Kidney (tissue), 14 donors: Measurements from ENCODE around the gene FRAT2. TPM values are rescaled to one million over a fixed set of nuclear protein-coding genes. Genes with fewer than 3 reads are reported as not detected.

Experiments used
- DNase-seq, 5 donors: peaks; one replicate each; pipeline ENCODE4 v3.0.0-alpha.2; 2013 to 2020
- FAIRE-seq: peaks from 2 replicates; lab custom pipeline; 2012; peaks lifted over from hg19 to GRCh38; lab: Jason Lieb, UNC
- H3K27ac ChIP-seq, 2 donors: one replicate each; pipeline ENCODE4 v1.7.0; 2013; ENCODE audit warnings: low read depth in 2 of 2, low read length in 2 of 2, inconsistent platforms in 1 of 2
- H3K27me3 ChIP-seq: one replicate; pipeline ENCODE4 v1.7.1; 2013; ENCODE audit warnings: low read length, inconsistent platforms; ENCODE audit not compliant: control insufficient read depth, insufficient read depth
- H3K36me3 ChIP-seq, 3 donors: one replicate each; pipeline versions ENCODE4 v1.7.0 to v1.7.1; 2013; ENCODE audit warnings: low read length in 3 of 3, control low read depth in 1 of 3, inconsistent platforms in 1 of 3; ENCODE audit not compliant: insufficient read depth in 3 of 3, control insufficient read depth in 2 of 3
- H3K4me1 ChIP-seq, 3 donors: one replicate each; pipeline versions ENCODE4 v1.7.0 to v1.7.1; 2013; ENCODE audit warnings: low read length in 3 of 3, inconsistent platforms in 1 of 3, low read depth in 1 of 3; ENCODE audit not compliant: control insufficient read depth in 2 of 3, insufficient read depth in 2 of 3
- H3K4me3 ChIP-seq, 3 donors: one replicate each; pipeline versions ENCODE4 v1.7.0 to v1.8.1; 2013; ENCODE audit warnings: low read length in 3 of 3, control low read depth in 1 of 3, inconsistent platforms in 1 of 3
- H3K9ac ChIP-seq, 3 donors: one replicate each; pipeline versions ENCODE4 v1.7.0 to v1.7.1; 2013; ENCODE audit warnings: low read length in 3 of 3, control low read depth in 1 of 3, inconsistent platforms in 1 of 3
- H3K9me3 ChIP-seq, 3 donors: one replicate each; pipeline versions ENCODE4 v1.7.0 to v1.7.1; 2013; ENCODE audit warnings: low read length in 3 of 3, control low read depth in 1 of 3, inconsistent platforms in 1 of 3; ENCODE audit not compliant: control insufficient read depth in 2 of 3, insufficient read depth in 1 of 3
- CTCF ChIP-seq: IDR thresholded peaks from 3 replicates; pipeline ENCODE4 v1.5.1; 2012; ENCODE audit warnings: mild to moderate bottlenecking, moderate library complexity, borderline replicate concordance; ENCODE audit not compliant: insufficient read depth; ENCODE audit errors: extremely low read depth
- intact Hi-C: fragments of 100-400 bp; cut with DNase I; formaldehyde crosslinking; loops from one replicate; pipeline ENCODE4 v1.11.1; 2022
- polyA plus RNA-seq: library from polyadenylated mRNA; stranded (reverse); fragments of 350-450 nt; fragmentation: Illumina TruSeq; extraction: RNeasy Lipid Tissue Mini Kit (QIAGEN cat#74804); gene quantifications from one replicate; pipeline ENCODE4 v1.2.3, GENCODE V29; 2014; ENCODE audit warnings: low read depth, low replicate concordance; ENCODE audit not compliant: insufficient read depth
- total RNA-seq: library from RNA; stranded (reverse); fragmentation: NEBNext Ultra II Directional; extraction: Animal tissue kit (Norgen Biotek cat#: 25700); gene quantifications from one replicate; pipeline ENCODE4 v1.2.1, GENCODE V29; 2021
- donor health status: control.
- donor health status: control.
- donor health status: control.
- donor health status: control.
- donor health status: control.
- donor health status: DM: yes; HTN: yes; CAD: no.
- donor health status: Normal renal cell carcinoma (clear cell type).

Gene FRAT2
- total and polyA plus RNA-seq, 2 donors from 2014 or later = 5.4 to 16.8 TPM

- FAIRE-seq = no peak
- Histone ChIP-seq H3K27ac (no peak overlapping the region), H3K4me3 (no peak overlapping the region), H3K9me3 (no peaks in the 10 kb centered on the region), H3K36me3 (peaks cover 0 to 20% (median 9%) of the 10 kb centered on the region in 3 donors), H3K9ac (no peak overlapping the region), H3K27me3 (no peaks in the 10 kb centered on the region), H3K4me1 (no peaks in the 10 kb centered on the region)
- no peak for TF ChIP-seq CTCF
- no peak for DNase-seq
- intact Hi-C loops = no loop called here
Observed at GRCh38 chr10:97371696-97372095, 37.2 kb upstream of the FRAT2 start.

- Histone ChIP-seq H3K4me3 (no peak overlapping the region), H3K9ac (no peak overlapping the region), H3K27me3 (no peaks in the 10 kb centered on the region), H3K9me3 (no peaks in the 10 kb centered on the region), H3K4me1 (no peaks in the 10 kb centered on the region), H3K27ac (no peak overlapping the region), H3K36me3 (peaks cover 0 to 10% (median 9%) of the 10 kb centered on the region in 3 donors)
- FAIRE-seq (no peak), DNase-seq (no peak)
- intact Hi-C loops = no loop called here
- TF ChIP-seq CTCF = no peak
Observed at GRCh38 chr10:97367126-97367649, 32.7 kb upstream of the FRAT2 start.

GRCh38 chr10:97366572-97366971 is 32.0 kb upstream of the FRAT2 start:
- H3K4me3 ChIP-seq = no peak overlapping the region
- no peaks in the 10 kb centered on the region for H3K9me3 ChIP-seq
- no peak for TF ChIP-seq CTCF
- H3K27me3 ChIP-seq = no peaks in the 10 kb centered on the region
- no peak for FAIRE-seq
- H3K36me3 ChIP-seq = peaks cover 0 to 8% (median 4%) of the 10 kb centered on the region in 3 donors
- no peaks in the 10 kb centered on the region for H3K4me1 ChIP-seq
- no peak overlapping the region for H3K27ac ChIP-seq
- intact Hi-C loops = no loop called here
- DNase-seq = no peak
- no peak overlapping the region for H3K9ac ChIP-seq
